Ureter (tissue), 1 donor: ENCODE measurements around the gene TMEM33. TPM values are rescaled to one million over a fixed set of nuclear protein-coding genes. Genes with fewer than 3 reads are reported as not detected.
"Not testable (repeated sequence)": the region's sequence is repeated elsewhere in the genome, so short reads cannot be mapped to it uniquely, and the experiment has no call there.

Experiments
- DNase-seq: peaks from one replicate; pipeline ENCODE4 v3.0.0-alpha.2; 2020; ENCODE audit warnings: low spot score
- total RNA-seq: library from RNA; stranded (reverse); gene quantifications from one replicate; pipeline ENCODE4 v1.2.4, GENCODE V29; 2023
- donor health status: DM: yes; HTN: yes; CAD: no.

The TMEM33 gene, protein sequence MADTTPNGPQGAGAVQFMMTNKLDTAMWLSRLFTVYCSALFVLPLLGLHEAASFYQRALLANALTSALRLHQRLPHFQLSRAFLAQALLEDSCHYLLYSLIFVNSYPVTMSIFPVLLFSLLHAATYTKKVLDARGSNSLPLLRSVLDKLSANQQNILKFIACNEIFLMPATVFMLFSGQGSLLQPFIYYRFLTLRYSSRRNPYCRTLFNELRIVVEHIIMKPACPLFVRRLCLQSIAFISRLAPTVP
- 69.5 TPM for total RNA-seq

DNA sequence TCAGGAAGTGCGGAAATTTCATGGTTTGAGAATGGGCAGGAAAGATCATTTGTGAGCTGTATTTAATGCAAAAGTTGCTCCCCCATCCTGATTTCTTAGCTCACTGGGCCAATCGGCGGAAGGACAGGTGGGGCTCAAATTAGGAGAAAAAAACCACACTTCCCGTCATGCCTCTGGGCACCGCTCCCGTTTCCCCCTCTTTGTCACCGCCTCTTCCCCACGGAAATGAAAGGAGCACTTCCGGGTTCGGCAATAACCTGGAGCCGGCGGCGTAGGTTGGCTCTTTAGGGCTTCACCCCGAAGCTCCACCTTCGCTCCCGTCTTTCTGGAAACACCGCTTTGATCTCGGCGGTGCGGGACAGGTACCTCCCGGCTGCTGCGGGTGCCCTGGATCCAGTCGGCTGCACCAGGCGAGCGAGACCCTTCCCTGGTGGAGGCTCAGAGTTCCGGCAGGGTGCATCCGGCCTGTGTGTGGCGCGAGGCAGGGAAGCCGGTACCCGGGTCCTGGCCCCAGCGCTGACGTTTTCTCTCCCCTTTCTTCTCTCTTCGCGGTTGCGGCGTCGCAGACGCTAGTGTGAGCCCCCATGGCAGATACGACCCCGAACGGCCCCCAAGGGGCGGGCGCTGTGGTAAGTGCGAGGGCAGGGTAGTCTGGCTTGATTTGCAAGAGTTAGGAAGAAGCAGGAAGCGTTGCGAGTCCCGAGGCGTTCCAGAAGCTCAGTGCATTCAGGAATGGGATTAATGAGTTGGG lies at the start of gene TMEM33:
TMEM33 (plus strand) TSS at position 529 of the 751 bp plus-strand sequence; CDS start at position 585, 56 bp downstream.
- peak; percentile 90 for DNase-seq

DNA sequence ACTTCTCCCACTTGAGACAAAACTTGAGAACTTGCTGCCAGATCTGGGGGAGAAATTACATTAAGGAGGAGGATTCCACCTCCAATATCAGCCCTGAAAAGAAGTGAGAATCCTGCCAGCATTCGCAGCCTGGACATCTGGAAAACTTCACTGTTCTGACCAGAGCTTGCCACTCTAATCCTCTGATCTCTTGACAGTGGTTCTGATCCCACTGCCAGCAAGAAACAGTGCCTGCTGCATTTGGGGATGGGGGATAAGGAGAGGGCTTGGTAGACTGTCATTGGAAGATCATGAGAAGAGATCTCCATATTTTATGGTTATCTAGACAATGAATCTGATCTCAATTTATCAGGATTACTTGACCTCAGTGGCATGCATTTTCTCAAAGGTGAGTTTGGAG lies 49.8 kb upstream of the TMEM33 start:
- DNase-seq, result no peak

DNA sequence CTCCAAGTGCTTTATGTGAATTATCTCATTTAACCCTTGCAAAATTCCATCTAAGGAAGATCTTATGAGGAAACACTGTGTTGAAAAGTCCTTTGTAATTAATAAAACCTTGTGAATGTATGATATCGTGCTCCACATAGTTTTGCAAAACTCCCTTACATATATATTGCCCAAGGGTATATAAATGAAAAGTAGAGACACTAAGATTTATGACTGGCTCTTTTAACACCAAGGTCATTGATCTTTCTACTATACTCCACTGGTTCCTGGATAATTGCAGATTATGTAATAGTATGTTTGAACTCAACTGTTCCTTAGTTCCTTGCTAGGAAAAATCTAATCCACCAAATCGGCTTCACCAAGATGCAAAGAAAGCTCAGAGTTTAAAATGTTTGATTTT lies 48.0 kb upstream of the TMEM33 start:
- DNase-seq, result no peak

DNA sequence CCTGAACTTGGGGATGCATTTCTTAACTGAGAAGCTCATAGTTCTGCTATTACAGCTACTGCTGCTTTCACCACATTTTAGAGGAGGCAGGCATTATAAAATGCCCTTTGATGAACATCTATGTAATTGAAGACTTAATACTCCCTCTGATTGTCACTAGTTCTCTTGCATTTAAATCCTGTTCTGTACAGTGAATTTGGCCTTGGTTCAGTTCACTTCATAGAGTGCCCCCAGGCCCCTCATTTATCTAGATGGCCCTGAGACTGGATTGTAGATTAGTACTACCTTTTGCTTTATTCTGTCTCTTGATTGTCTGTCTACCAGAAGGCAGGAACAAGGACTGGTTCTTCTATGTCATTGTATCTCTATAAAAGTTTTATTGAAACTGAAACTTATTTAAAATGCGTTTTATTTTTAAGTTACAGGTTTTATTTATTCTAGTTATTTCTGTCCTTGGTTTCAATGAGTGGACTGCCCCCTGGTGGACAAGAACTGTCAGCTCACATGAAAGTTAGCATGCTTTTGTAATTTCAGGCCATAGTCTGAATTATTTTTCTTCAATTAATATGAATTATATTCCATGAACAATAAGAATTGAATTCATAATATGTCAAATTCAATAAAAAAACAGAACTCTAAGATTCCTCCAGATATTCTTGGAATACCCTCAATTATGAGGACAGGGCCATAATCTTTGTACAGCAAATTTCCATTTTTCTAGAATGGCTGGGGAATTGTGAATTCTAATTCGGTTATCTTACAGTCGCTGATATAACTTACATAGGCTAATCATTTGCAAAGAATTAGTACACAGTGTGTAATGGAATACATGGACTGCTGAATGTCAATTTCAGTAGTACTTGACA lies 47.2 kb upstream of the TMEM33 start:
- no peak for DNase-seq

DNA sequence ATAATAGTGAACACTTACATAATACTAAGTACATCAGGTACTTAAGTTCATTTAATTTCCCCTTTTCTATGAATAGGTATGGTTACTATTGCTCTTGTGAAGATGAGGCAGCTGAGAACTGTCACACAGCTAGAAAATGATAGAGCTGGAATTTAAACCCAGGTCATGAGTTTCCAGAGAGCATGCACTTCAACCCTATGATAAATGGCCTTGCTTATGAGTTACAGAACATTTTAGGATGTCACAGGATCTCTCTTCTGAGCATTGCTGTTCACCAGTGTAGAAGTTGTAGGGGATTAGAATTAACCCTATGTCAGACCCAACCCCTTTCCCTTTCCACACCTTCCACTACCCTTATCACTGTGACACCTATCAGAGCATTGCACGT lies 46.5 kb upstream of the TMEM33 start:
- no peak for DNase-seq

DNA sequence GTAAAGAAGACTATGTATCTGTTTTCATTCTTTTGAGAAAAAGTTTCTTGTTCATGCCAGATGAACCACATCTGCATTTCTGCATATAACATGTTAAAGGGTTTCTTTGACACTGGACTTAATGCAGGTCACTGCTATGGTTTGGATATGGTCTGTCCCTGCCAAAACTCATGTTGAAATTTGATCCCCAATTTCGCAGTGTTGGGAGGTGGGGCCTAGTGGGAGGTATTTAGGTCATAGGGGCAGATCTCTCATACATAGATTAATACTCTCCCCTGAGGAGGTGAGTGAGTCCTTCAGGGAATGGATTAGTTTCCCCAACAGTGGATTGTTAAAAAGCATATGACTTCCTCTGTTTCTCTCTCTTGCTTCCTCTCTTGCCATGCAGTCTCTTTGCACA lies 45.9 kb upstream of the TMEM33 start:
- no peak for DNase-seq

DNA sequence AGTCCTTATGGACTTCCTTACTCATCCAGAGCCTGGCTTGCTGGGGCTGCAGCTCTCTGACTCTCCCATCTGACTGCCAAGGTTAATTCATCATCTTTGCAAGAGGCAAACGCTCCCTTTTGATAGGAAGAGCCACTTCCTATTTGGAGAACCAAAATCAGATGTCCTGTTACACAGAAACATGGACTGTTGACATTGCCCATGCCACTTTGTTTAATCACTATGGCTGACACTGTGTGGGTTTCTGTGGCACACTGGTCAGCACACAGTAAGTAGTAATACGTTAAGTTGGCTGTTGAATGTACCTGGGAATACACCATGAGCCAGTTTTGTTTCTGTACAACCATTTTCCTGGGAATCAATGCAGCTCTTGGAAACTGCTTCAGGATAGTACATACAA lies 45.1 kb upstream of the TMEM33 start:
- no peak for DNase-seq

DNA sequence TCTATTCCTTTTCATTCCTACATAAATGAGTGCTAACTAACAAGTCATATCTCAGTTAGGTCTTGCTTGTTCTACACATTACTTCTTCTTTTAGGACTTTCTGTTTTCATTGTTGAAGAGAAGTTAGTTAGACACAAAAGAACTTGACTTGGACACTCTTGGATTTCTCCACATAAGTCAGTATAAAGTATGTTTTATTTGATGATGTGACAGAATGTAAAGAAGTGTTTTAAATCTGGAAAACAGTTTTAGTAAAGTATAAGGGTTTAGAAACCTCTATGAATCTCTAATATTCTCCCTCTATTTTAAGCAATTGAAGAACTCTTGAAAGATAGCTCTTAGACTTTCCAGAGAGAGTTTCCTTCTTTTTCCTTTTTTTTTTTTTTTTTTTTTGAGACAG lies 38.6 kb upstream of the TMEM33 start:
- no peak for DNase-seq

DNA sequence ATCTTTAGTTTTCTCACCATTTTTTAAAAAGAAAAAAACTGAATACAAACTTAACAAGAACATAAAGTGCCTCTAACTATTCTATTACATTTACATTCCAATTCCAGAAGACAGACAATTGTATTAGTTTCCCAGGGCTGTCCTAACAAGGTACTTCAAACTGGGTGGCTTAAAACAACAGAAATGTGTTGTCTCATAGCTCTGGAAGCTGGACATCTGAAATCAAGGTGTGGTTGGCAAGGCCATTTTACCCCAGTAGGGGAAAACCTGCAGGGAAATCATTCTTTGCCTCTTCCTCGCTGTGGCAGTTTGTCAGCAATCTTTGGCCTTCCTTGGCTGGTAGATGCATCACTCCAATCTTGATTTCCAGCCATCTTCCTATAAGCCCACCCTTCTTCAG lies 37.5 kb upstream of the TMEM33 start:
- no peak for DNase-seq

DNA sequence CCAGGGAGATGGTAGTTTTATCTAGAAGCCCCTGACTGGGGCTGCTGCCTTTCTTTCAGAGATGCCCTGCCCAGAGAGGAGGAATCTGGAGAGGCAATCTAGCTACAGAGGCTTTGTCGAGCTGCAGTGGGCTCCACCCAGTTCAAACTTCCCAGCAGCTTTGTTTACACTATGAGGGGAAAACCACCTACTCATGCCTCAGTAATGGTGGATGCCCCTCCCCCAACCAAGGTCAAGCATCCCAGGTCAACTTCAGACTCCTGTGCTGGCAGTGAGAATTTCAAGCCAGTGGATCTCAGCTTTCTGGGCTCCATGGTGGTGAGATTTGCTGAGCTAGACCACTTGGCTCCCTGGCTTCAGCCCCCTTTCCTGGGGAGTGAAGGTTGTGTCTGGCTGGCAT lies 26.1 kb upstream of the TMEM33 start:
- not testable (repeated sequence) for DNase-seq

DNA sequence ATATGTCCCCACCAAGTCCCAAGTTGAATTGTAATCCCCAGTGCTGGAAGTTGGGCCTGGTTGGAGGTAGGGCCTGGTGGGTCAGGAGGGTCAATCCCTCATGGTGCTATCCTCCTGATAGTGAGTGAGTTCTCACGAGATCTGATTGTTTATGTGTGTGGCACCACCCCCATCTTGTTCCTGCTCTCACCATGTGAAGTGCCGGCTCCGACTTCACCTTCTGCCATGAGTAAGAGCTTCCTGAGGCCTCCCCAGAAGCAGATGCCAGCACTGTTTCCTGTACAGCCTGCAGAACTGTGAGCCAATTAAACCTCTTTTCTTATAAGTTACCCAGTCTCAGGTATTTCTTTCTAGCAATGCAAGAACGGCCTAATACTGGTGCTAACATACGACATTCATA lies 22.7 kb upstream of the TMEM33 start:
- DNase-seq, result no peak

DNA sequence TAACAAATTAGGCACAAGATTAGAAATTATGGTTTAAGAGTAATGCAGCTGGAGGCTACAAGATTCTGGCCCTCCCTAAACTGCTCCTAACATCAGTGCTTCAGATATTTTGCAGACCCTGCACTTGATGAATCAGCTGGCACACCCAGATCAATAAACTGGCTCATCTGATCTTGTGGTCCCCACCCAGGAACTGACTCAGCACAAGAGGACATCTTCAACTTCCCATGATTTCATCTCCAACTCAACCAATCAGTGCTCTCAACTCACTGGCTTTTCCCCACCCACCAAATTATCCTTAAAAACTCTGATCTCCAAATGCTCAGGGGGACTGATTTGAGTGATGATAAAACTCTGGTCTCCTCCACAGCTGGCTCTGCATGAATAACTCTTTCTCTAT lies 21.7 kb upstream of the TMEM33 start:
- no peak for DNase-seq

DNA sequence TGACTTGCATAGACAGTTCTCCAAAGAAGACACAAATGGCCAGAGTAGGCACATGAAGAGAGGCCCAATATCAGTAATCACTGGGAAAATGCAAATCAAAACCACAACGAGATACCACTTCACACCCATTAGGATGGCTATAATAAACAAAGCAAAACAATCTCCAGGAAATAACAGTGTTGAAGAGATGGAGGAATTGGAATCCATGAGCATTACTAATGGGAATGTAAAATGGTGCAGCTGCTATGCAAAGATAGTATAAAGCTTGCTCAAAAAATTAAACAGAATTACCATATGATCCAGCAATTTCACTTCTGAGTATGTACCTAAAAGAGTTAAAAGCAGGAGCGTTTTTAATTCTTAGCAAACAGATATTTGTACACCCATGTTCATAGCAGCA lies 17.0 kb upstream of the TMEM33 start:
- DNase-seq, result no peak

DNA sequence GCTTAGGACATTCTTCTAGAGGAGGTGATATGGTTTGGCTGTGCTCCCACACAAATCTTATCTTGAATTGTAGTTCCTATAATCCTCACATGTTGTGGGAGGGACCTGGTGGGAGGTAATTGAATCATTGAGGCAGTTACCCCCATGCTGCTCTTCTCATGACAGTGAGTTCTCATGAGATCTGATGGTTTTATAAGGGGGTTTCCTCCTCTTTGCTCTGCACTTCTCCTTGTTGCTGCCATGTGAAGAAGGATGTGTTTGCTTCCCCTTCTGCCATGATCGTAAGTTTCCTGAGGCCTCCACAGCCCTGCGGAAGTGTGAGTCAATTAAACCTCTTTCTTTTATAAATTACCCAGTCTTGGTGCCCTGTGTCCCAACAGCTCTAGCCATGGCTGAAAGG lies 14.8 kb upstream of the TMEM33 start:
- not testable (repeated sequence) for DNase-seq

DNA sequence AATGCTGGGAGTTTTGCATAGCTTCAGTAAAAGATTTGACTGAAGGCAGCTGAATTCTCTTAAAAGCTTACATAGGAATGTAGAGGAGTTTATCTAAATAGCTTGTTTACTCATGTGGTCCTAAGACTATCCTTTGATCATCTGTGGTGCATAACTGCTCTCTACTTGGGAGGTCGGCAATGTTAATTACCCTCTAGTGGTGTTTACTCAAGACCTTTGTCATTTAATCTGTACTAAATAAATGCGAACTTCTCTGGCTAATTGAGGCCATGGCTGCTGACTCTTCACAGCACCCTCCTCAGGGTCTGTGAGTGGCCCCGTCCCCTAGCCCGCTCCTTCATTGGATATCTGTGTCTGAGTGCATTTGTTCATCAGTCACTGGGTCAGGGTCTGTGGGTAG lies 13.8 kb upstream of the TMEM33 start:
- no peak for DNase-seq

DNA sequence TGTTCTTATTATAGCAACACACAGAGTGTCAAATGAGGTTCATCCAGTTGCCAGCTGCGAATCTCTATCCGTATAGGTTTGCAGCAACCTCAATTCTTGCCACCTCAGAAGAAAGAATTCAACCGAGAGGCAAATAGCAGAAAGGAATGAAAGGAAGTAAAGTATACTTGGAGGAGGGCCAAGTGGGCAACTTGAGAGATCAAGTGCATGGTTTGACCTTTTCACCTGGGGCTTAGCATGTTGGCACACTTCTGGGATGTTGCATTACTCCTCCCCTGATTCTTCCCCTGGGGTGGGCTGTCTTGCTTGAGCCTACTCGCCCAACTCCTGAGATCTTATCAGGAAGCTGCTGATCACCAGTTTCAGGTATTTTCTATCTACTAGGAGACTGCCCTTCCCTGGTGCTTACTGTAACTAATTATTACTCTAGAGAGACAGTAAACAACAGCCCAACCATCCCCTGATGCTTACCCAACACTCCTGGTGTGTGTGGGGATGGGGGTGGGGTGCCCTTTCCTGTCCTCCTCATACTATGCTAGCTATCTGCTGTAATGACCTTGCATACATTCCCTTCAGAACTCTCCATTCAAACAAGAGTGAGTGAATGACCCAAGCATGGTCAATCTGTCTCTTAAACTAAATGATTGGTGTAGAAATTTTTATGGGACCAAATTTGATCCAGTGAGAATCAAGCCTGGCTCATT lies 7.3 kb upstream of the TMEM33 start:
- DNase-seq, result no peak

DNA sequence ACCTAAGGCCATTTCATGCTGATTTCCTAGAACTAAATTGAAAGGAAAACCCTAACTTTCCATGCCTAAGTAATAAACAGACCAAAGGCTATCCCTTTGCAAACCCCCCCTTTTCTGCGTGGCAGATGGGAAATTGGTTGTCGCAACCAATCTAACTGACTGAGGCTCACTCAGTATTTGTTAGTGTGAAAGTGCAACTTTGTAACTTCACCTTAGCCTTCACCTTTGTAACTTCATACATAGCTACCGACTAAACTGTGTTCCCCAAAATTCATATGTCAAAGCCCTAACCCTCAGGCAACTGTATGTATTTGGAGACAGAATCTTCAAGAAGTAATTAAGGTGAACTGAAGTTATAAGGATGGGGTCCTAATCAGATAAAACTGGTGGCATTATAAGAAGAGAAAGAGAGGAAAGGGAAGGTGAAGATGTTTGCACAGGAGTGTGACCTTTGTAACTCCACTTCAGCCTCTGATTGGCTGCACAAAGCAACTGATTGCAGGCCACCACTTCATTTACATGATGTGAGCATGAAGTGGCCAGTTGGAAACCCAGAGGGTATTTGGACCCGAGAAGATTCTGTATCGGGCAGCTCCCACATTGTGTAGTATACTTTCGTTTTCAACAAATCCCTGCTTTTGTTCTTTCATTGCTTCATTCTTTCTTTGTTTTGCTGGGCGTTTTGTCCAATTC lies 4.9 kb upstream of the TMEM33 start:
- DNase-seq, result no peak

DNA sequence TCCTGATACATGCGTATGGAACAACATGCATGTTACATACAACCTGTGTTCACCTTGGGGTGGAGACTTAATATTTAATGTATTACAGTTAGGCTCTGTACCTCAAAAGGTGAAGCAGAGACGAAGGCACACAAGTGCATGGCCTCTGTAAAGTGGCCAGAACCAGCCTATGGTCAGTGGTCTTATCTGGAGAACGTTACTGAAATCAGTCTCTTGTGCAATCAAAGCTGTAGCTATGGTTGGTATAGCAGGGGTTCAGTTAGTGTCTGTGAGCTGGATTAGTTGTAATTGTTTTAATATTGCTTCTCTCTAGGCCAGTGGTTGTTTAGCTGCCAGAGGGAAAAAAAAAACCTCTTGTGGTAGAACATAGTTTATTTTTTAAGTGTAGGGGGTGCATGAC lies 2.2 kb upstream of the TMEM33 start:
- DNase-seq, result no peak

DNA sequence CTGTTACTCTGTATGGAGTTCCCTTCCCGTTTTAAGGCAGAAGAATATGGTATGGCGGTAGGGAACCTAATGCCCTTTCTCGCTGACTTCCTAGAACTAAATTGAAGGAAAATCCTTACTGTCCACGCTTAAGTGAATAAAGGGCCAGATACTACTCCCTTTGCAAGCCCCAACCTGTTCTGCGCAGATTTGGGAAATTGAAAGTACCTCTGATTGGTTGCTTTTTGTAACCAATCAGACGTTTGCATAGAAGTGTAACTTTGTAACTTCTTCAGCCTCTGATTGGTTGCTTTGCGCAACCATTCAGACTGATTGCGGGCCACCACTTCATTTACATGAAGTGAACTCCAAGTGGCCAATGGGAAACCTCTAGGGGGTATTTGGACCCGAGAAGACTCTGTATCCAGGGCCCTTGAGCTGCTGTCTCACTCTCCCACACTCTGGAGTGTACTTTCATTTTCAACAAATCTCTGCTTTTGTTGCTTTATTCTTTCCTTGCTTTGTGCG lies 1.2 kb upstream of the TMEM33 start:
- no peak for DNase-seq

DNA sequence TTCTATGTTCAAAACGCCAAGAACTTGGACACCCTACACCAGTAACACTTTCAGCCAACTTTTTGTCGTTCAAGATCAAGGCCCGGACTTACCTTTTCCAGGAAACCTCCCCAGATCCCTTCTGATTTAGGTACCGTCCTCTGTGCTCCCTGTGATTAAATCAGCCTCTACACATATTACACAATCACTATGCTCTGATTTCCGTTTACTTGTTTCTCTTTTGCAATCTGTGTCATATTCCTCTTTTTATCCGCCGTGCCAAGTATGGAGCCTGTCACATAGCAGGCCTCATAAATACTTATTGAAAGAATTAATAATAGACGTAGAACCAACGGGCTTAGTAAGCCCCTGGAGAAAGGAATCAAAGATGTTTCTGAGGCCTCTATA lies 722 bp upstream of the TMEM33 start:
- DNase-seq, result no peak

DNA sequence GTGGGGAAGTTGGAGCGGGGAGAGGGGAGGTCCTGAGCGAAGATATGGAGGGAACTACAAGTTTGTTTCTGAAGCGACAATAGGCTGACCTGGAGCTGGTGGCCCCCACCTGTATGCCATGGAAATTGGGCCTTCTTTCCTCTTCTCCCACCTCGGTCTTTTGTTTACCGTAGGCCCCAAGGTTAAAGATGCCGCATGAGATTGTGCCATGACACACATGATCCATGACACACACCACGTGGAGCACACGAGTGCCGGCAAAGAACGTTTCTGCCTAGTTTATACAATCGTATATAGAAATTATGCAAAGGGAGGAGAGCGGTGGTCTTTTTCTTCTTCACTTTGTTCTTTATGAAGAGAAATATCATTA lies 408 bp downstream of the TMEM33 start:
- no peak for DNase-seq
